OCI-LY3 (cell line): Measurements from ENCODE around the gene DNASE1L2.

ENCODE experiments used
- H2AFZ ChIP-seq: fragments of 200-600, 300-600 bp; shearing (Covaris generic); 2 replicates; pipeline ENCODE4 v1.6.0; 2014; ENCODE audit warnings: antibody characterized with exemption, low read depth, low read length
- H3K27ac ChIP-seq: fragments of 200-600, 300-600 bp; sonication (generic); 2 replicates; pipeline ENCODE4 v1.5.1; 2014; ENCODE audit warnings: mild to moderate bottlenecking, low read length, moderate library complexity, mixed read lengths
- H3K27me3 ChIP-seq: fragments of 200-600, 300-600 bp; sonication (generic); 2 replicates; pipeline ENCODE4 v1.6.1; 2014; ENCODE audit warnings: low read depth, low read length, mixed read lengths
- H3K36me3 ChIP-seq: fragments of 200-600, 300-600 bp; sonication (generic); replicated peaks from 2 replicates; pipeline ENCODE3; 2014; ENCODE audit warnings: low read depth, low read length, mixed read lengths
- H3K4me1 ChIP-seq: fragments of 300-600, 200-600 bp; sonication (generic); 2 replicates; pipeline ENCODE4 v1.6.1; 2014; ENCODE audit warnings: low read length, mixed read lengths
- H3K4me2 ChIP-seq: fragments of 200-600, 300-600 bp; sonication (generic); 2 replicates; pipeline ENCODE4 v1.6.1; 2014; ENCODE audit warnings: low read length, mixed read lengths
- H3K4me3 ChIP-seq: fragments of 300-600, 200-600 bp; sonication (generic); 2 replicates; pipeline ENCODE4 v1.5.1; 2014; ENCODE audit warnings: antibody characterized with exemption, mild to moderate bottlenecking, low read length, moderate library complexity
- H3K79me2 ChIP-seq: fragments of 300-600, 200-600 bp; shearing (Covaris generic); 2 replicates; pipeline ENCODE4 v1.6.1; 2014; ENCODE audit warnings: mild to moderate bottlenecking, low read length, mixed read lengths
- H3K9ac ChIP-seq: fragments of 300-600, 200-600 bp; shearing (Covaris generic); 2 replicates; pipeline ENCODE4 v1.6.0; 2014; ENCODE audit warnings: mild to moderate bottlenecking, low read length, moderate library complexity
- H3K9me3 ChIP-seq: fragments of 200-600, 300-600 bp; shearing (Covaris generic); 2 replicates; pipeline ENCODE4 v1.6.1; 2014; ENCODE audit warnings: low read length, mixed read lengths; ENCODE audit not compliant: insufficient read depth
- H4K20me1 ChIP-seq: fragments of 200-600, 300-600 bp; sonication (generic); 2 replicates; pipeline ENCODE4 v1.6.1; 2016; ENCODE audit warnings: low read length, mixed read lengths; ENCODE audit not compliant: insufficient read depth
- EZH2phosphoT487 ChIP-seq: fragments of 200-600 bp; shearing (Covaris generic); IDR thresholded peaks from 2 replicates; pipeline ENCODE4 v1.6.1; 2018; ENCODE audit warnings: antibody characterized with exemption, mixed run types, low read depth
- TF ChIP-seq, protein P1 (sequence below): fragments of 200-600, 300-600 bp; sonication (generic); IDR thresholded peaks from 2 replicates; pipeline ENCODE4 v1.5.1; 2014; ENCODE audit warnings: antibody characterized with exemption, low read length, low read depth

The DNASE1L2 gene

DNA sequence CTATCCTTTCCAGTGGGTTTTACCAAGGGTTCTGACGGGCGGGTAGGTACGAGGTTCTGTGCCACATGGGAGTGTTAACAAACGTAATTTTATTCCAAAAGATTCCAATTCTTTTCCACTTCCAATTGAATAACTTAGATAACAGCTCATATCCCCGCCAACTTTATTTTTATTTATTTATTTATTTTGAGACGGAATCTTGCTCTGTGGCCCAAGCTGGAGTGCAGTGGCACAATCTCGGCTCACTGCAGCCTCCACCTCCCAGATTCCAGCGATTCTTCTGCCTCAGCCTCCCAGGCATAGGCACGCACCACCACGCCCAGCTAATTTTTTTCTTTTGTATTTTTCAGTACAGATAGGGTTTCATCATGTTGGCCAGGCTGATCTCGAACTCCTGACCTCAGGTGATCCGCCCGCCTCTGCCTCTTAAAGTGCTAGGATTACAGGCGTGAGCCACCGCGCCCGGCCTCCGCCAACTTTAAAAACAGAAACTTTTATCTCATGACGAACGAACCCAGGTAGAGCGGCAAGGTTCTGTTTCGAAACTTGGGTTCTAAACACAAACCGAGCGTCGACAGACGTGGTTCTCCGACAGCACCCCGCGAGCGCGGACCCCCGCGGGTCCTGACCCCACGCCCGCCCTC is 14.5 kb downstream of the DNASE1L2 start:
- H4K20me1 ChIP-seq, result peaks cover 20% of the 10 kb centered on the region
- TF ChIP-seq, protein P1, sequence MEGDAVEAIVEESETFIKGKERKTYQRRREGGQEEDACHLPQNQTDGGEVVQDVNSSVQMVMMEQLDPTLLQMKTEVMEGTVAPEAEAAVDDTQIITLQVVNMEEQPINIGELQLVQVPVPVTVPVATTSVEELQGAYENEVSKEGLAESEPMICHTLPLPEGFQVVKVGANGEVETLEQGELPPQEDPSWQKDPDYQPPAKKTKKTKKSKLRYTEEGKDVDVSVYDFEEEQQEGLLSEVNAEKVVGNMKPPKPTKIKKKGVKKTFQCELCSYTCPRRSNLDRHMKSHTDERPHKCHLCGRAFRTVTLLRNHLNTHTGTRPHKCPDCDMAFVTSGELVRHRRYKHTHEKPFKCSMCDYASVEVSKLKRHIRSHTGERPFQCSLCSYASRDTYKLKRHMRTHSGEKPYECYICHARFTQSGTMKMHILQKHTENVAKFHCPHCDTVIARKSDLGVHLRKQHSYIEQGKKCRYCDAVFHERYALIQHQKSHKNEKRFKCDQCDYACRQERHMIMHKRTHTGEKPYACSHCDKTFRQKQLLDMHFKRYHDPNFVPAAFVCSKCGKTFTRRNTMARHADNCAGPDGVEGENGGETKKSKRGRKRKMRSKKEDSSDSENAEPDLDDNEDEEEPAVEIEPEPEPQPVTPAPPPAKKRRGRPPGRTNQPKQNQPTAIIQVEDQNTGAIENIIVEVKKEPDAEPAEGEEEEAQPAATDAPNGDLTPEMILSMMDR, result no peak
- no peak for TF ChIP-seq EZH2phosphoT487
- H3K9ac ChIP-seq, result peak overlapping the region; percentile 72
- peaks cover 19% of the 10 kb centered on the region for H3K36me3 ChIP-seq
- no peaks in the 10 kb centered on the region for H3K9me3 ChIP-seq
- H3K27ac ChIP-seq, result peak overlapping the region; percentile 74
- peaks cover 32% of the 10 kb centered on the region for H3K4me1 ChIP-seq
- H3K4me3 ChIP-seq, result peak overlapping the region; percentile 92
- no peaks in the 10 kb centered on the region for H3K27me3 ChIP-seq
- no peak overlapping the region for H2AFZ ChIP-seq
- peak overlapping the region; percentile 100 for H3K4me2 ChIP-seq
- H3K79me2 ChIP-seq, result peaks cover 31% of the 10 kb centered on the region

- Histone ChIP-seq H2AFZ (no peak within 1 kb of the TSS), H3K36me3 (peaks cover 24% of the 10 kb centered on the region)
Measured at GRCh38 chr16:2251296-2252111, 15.3 kb downstream of the DNASE1L2 start, which contains the start of gene ECI1. ECI1 (minus strand) TSS chr16:2251587; CDS start chr16:2251566, 21 bp downstream.

DNA sequence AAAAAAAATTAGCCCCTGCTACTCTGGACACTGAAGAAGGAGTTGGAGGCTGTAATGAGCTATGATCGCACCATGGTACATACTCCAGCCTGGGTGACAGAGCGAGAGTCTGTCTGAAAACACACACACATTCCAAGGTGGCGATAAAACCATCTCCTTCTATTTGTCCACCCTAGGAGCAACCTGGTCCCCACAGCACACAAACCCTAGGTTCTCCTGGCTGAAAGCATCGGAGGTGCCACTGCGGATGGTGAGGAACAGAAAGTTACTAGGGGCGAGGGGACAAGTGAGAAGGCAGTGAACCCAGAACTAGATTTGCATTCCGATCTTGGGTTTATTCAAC is 16.5 kb downstream of the DNASE1L2 start:
- peak overlapping the region; percentile 74 for H3K27ac ChIP-seq
- TF ChIP-seq, protein P1, result no peak
- TF ChIP-seq EZH2phosphoT487, result no peak
- no peak overlapping the region for H2AFZ ChIP-seq
- peaks cover 32% of the 10 kb centered on the region for H3K4me1 ChIP-seq
- H4K20me1 ChIP-seq, result peaks cover 28% of the 10 kb centered on the region
- peak overlapping the region; percentile 7; the same call in 1 of the 2 replicates for H3K4me3 ChIP-seq
- peaks cover 34% of the 10 kb centered on the region for H3K36me3 ChIP-seq
- H3K27me3 ChIP-seq, result no peaks in the 10 kb centered on the region
- H3K9me3 ChIP-seq, result no peaks in the 10 kb centered on the region
- H3K9ac ChIP-seq, result peak overlapping the region; percentile 27; the same call in 1 of the 2 replicates
- H3K4me2 ChIP-seq, result peak overlapping the region; percentile 100
- peaks cover 46% of the 10 kb centered on the region for H3K79me2 ChIP-seq

More at GRCh38 chr16:2251296-2252111, 15.3 kb downstream of the DNASE1L2 start, which contains the start of gene ECI1:
- Histone ChIP-seq H3K4me1 (peaks cover 32% of the 10 kb centered on the region), H3K9me3 (no peaks in the 10 kb centered on the region), H3K4me2 (peak within 1 kb of the TSS; percentile 100), H3K4me3 (peak within 1 kb of the TSS; percentile 92), H3K9ac (peak within 1 kb of the TSS; percentile 72), H3K79me2 (peaks cover 34% of the 10 kb centered on the region), H4K20me1 (peaks cover 20% of the 10 kb centered on the region), H3K27me3 (no peaks in the 10 kb centered on the region), H3K27ac (peak within 1 kb of the TSS; percentile 74)
- no peak for TF ChIP-seq EZH2phosphoT487
- TF ChIP-seq, protein P1, result peak; percentile 58

DNA sequence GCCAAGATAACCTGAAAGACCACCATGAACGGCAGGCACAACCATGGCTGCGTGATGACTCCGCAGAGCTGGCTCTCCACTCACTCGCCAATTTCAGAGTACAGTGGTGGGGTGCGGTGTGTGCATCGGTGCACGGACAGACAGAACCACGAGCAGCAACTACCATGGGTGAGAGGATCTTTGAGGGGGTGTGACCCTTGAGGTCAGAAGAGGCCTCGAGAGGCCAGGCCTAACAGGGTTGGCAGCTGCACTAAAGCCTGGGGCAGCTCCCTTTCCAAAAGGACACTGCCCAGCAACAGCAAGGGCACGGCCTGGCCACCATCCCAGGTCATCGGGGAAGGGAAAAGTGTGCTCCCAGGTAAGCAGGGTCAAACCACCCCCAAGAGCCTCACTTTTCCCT is 17.0 kb downstream of the DNASE1L2 start:
- peaks cover 46% of the 10 kb centered on the region for H3K79me2 ChIP-seq
- no peaks in the 10 kb centered on the region for H3K27me3 ChIP-seq
- peak overlapping the region; percentile 74 for H3K27ac ChIP-seq
- H3K9ac ChIP-seq, result no peak overlapping the region
- no peaks in the 10 kb centered on the region for H3K9me3 ChIP-seq
- H3K4me2 ChIP-seq, result peak overlapping the region; percentile 100
- no peak overlapping the region for H3K4me3 ChIP-seq
- TF ChIP-seq, protein P1, result no peak
- TF ChIP-seq EZH2phosphoT487, result no peak
- peaks cover 32% of the 10 kb centered on the region for H3K4me1 ChIP-seq
- H2AFZ ChIP-seq, result no peak overlapping the region
- peaks cover 39% of the 10 kb centered on the region for H3K36me3 ChIP-seq
- H4K20me1 ChIP-seq, result peaks cover 31% of the 10 kb centered on the region
